Measurements from ENCODE around the gene TBXAS1. TPM values are rescaled to one million over a fixed set of nuclear protein-coding genes. Genes with fewer than 3 reads are reported as not detected.

Gene TBXAS1
- total RNA-seq, 1 experiment from 2014 or later, result 2.3 TPM

DNA sequence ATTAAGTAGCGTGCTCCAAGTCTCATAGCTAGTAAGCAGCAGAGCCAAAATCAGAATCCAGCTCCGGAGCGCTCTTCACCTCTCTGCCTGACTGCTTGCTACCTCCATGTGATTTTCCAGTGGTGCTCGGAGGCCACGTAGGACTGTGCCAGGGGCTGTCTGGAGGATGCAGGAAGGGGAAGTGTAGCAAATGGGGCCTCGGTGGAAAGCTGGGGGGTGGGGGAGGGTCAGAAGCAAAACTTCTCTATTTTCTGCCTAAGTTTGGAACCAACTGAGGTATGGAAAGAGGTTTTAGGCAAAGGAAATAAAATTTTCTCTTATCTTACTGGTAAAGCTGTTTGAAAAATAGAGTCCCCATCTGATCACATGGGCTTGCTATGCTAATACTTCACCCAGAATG is 108.7 kb downstream of the TBXAS1 start:
- Mint-ChIP-seq H3K36me3 (no peaks in the 10 kb centered on the region), H3K27me3 (ENCODE audit: low read depth) (no peaks in the 10 kb centered on the region; the same call in 1 of the 2 replicates), H3K4me1 (peaks cover 29% of the 10 kb centered on the region), H3K27ac (no peak overlapping the region), H3K9me3 (no peaks in the 10 kb centered on the region), H3K4me3 (no peak overlapping the region)
- TF ChIP-seq, protein P1, sequence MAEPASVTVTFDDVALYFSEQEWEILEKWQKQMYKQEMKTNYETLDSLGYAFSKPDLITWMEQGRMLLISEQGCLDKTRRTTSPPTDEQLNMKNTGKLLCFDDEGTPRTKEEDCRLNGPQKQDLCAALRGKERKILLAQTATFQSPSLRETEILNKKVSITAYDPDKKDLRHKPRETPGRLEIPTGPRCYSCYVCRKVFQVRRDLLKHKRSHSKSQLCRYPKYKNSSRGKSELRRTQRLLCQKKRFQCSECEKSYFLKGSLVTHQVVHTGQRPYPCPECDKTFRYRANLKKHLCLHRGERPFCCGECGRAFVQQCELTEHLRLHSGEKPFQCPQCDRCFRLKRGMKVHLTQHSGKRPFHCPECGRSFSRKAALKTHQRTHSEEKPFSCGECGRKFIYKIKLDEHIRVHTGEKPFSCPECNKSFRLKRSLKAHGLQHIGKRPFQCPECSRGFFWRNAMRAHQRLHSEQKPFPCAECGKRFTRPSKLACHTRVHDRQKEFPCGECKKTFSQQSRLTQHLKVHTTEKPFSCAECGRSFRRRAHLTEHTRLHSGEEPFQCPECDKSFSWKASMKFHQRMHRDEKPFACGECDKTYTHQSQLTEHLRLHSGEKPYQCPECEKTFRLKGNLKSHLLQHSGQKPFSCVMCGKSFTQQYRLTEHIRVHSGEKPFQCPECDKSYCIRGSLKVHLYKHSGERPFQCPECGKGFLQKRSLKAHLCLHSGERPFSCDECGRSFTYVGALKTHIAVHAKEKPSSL (CRISPR knock-in tag; conservative IDR thresholded peaks at IDR 0.05), result no peak
- no peak for TF ChIP-seq MXD4 (CRISPR knock-in tag; IDR thresholded peaks at IDR 0.05; ENCODE audit: borderline replicate concordance)
- TF ChIP-seq, protein P2, sequence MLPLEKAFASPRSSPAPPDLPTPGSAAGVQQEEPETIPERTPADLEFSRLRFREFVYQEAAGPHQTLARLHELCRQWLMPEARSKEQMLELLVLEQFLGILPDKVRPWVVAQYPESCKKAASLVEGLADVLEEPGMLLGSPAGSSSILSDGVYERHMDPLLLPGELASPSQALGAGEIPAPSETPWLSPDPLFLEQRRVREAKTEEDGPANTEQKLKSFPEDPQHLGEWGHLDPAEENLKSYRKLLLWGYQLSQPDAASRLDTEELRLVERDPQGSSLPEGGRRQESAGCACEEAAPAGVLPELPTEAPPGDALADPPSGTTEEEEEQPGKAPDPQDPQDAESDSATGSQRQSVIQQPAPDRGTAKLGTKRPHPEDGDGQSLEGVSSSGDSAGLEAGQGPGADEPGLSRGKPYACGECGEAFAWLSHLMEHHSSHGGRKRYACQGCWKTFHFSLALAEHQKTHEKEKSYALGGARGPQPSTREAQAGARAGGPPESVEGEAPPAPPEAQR (CRISPR knock-in tag; IDR thresholded peaks at IDR 0.05), result no peak
- no peak for TF ChIP-seq ZNF121 (CRISPR knock-in tag; IDR thresholded peaks at IDR 0.05)
- no peak for TF ChIP-seq JAZF1 (CRISPR knock-in tag; IDR thresholded peaks at IDR 0.05)
- TF ChIP-seq GRHL2 (CRISPR knock-in tag; IDR thresholded peaks at IDR 0.05; ENCODE audit: insufficient replicate concordance, severe bottlenecking), result no peak
- TF ChIP-seq, protein P3, sequence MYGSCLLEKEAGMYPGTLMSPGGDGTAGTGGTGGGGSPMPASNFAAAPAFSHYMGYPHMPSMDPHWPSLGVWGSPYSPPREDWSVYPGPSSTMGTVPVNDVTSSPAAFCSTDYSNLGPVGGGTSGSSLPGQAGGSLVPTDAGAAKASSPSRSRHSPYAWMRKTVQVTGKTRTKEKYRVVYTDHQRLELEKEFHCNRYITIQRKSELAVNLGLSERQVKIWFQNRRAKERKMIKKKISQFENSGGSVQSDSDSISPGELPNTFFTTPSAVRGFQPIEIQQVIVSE (CRISPR knock-in tag; IDR thresholded peaks at IDR 0.05; ENCODE audit: borderline replicate concordance), result no peak
- TF ChIP-seq STAT6 (CRISPR knock-in tag; conservative IDR thresholded peaks at IDR 0.05; ENCODE audit: low read depth), result no peak
- no peak for TF ChIP-seq MYBL2 (CRISPR knock-in tag; IDR thresholded peaks at IDR 0.05)
- TF ChIP-seq, protein P4, sequence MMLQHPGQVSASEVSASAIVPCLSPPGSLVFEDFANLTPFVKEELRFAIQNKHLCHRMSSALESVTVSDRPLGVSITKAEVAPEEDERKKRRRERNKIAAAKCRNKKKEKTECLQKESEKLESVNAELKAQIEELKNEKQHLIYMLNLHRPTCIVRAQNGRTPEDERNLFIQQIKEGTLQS (CRISPR knock-in tag; conservative IDR thresholded peaks at IDR 0.05), result no peak
- TF ChIP-seq, protein P5, sequence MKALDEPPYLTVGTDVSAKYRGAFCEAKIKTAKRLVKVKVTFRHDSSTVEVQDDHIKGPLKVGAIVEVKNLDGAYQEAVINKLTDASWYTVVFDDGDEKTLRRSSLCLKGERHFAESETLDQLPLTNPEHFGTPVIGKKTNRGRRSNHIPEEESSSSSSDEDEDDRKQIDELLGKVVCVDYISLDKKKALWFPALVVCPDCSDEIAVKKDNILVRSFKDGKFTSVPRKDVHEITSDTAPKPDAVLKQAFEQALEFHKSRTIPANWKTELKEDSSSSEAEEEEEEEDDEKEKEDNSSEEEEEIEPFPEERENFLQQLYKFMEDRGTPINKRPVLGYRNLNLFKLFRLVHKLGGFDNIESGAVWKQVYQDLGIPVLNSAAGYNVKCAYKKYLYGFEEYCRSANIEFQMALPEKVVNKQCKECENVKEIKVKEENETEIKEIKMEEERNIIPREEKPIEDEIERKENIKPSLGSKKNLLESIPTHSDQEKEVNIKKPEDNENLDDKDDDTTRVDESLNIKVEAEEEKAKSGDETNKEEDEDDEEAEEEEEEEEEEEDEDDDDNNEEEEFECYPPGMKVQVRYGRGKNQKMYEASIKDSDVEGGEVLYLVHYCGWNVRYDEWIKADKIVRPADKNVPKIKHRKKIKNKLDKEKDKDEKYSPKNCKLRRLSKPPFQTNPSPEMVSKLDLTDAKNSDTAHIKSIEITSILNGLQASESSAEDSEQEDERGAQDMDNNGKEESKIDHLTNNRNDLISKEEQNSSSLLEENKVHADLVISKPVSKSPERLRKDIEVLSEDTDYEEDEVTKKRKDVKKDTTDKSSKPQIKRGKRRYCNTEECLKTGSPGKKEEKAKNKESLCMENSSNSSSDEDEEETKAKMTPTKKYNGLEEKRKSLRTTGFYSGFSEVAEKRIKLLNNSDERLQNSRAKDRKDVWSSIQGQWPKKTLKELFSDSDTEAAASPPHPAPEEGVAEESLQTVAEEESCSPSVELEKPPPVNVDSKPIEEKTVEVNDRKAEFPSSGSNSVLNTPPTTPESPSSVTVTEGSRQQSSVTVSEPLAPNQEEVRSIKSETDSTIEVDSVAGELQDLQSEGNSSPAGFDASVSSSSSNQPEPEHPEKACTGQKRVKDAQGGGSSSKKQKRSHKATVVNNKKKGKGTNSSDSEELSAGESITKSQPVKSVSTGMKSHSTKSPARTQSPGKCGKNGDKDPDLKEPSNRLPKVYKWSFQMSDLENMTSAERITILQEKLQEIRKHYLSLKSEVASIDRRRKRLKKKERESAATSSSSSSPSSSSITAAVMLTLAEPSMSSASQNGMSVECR (CRISPR knock-in tag; IDR thresholded peaks at IDR 0.05; ENCODE audit: borderline replicate concordance), result no peak
- no peak for TF ChIP-seq ATF1 (CRISPR knock-in tag; IDR thresholded peaks at IDR 0.05)
- no peak for TF ChIP-seq ZNF263 (CRISPR knock-in tag; IDR thresholded peaks at IDR 0.05; ENCODE audit: low read depth)
- no peak for TF ChIP-seq OVOL2 (CRISPR knock-in tag; IDR thresholded peaks at IDR 0.05; ENCODE audit: borderline replicate concordance)
- TF ChIP-seq TP53 (CRISPR knock-in tag; IDR thresholded peaks at IDR 0.05), result no peak
- TF ChIP-seq SP1 (CRISPR knock-in tag; conservative IDR thresholded peaks at IDR 0.05), result no peak
- no peak for TF ChIP-seq TEAD4 (CRISPR knock-in tag; IDR thresholded peaks at IDR 0.05)
- no peak for TF ChIP-seq NFYB (CRISPR knock-in tag; conservative IDR thresholded peaks at IDR 0.05; ENCODE audit: low read depth)
- TF ChIP-seq E2F1 (CRISPR knock-in tag; IDR thresholded peaks at IDR 0.05), result no peak
- CTCF ChIA-PET, result interaction anchor here (0.8 to 1.5 kb wide), 4 partner anchors 34 to 317 kb away, joined by 3 to 5 read pairs (median 4); no protein-coding TSS in a partner anchor
- POLR2A ChIA-PET, result no interaction called here
- ATAC-seq (0 out of 2 replicates have a peak, but pooled peaks have one; percentile 32), DNase-seq (ENCODE audit: low spot score) (no peak)

Measured in WTC11 (cell line).